ENCODE data around the gene SLC12A3.

Gene SLC12A3

DNA sequence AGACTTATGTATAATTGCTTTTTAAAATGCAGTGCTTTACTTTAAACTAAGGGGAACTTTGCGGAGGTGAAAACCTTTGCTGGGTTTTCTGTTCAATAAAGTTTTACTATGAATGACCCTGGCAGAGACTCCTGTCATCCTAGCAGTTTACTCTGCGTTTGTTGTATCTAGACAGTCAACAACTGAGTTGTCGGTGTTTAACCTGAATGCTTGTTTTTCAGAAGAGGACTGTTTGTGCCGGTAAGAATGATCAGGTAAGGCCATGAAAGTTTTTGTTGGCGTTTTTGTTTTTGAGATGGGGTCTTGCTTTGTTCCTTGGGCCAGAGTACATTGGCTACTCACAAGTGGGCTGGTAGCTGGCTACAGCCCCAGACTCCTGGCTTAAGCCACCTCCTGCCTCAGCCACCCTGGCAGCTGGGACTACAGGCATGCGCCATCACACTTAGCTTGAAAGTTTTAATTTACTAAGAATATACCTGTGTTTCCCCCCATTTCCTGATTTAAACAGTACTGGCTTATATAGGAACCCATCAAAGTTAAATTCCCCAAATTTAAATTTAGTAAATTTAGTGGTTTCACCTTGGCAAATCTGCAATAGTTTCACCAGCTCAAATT is 78.9 kb downstream of the SLC12A3 start:
- no peak for DNase-seq (ENCODE audit: low read depth)

- DNase-seq (ENCODE audit: low read depth), result no peak
Observed at GRCh38 chr16:56944954-56945839, 80.2 kb downstream of the SLC12A3 start.

GRCh38 chr16:56945847-56946527 is 81.0 kb downstream of the SLC12A3 start:
- no peak for DNase-seq (ENCODE audit: low read depth)

DNA sequence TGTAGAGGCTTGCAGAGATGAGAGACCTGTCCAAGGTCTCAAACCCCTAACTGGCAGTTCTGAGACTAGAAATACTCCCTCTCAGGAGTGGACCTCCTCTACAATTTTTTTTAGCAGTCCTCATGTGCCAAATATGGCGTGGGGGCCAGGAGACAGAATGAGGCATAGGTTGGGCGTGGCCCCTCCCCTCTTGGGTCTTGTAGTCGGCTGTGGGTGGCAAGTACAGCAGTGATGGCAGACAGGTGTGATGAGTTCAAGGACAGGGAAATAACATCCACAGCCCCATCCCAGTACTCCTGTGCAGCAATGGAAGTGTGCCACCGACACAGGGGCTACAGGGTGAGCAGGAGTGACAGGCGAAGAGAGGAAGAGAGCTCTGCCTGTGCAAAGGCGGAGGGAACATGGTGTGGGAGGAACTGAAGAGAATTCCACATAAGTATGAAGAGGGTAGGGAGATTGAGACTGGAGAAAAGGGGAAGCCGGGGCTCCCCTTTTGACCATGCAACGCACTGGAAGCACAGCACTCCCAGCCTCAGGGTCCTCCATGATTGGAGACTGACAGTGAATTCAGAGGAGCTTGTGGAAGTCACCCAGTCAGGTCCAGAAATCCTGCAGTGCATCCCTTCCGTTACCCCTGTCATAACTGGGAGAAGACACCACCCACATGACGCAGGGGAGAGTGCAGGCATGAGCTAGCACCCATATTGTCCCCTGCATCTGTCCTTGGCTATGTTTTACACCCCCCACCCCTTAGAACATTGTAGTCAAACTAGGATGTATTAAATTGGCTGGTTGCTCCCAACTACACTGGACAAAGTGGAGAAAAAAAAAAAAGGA is 82.0 kb downstream of the SLC12A3 start:
- no peak for DNase-seq (ENCODE audit: low read depth)

DNA sequence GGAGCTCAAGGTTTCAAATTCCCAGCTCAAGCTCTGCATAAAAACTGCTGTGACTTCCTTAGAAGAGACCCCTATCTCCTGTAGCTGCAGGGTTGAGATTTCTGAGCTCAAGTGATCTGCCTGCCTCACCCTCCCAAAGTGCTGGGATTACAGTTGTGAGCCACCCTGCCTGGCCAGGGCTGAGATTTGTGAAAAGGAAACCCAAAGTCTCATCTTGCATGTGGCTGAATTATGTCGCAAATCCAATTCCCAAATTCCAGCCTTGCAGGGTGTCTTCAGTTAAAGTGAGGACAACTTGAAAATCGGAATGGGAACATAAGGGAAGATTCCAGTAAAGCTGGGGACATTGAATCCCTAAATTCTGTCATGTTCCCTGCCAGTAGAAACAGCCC is 82.6 kb downstream of the SLC12A3 start:
- no peak for DNase-seq (ENCODE audit: low read depth)

DNA sequence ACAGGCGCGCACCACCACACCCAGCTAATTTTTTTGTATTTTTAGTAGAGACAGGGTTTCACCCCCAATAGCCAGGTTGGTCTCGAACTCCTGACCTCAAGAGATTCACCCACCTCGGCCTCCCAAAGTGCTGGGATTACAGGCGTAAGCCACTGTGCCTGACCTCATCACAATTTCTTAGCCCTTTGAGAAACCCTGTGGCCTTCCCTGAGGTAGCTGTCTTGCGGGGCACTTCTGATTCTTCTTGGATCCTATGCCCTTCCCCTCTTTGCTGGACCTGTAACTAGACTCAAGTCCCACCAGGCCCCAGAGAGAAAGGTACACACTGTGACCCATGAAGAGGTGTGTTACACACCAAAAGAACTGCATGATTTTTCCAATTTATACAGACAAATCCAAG is 83.2 kb downstream of the SLC12A3 start:
- DNase-seq (ENCODE audit: low read depth), result no peak

GRCh38 chr16:56950051-56950450 is 85.0 kb downstream of the SLC12A3 start:
- DNase-seq (ENCODE audit: low read depth), result no peak

- DNase-seq (ENCODE audit: low read depth), result no peak
Observed at GRCh38 chr16:56950455-56950854, 85.4 kb downstream of the SLC12A3 start.

- no peak for DNase-seq (ENCODE audit: low read depth)
Observed at GRCh38 chr16:56950881-56951771, 86.1 kb downstream of the SLC12A3 start.

DNA sequence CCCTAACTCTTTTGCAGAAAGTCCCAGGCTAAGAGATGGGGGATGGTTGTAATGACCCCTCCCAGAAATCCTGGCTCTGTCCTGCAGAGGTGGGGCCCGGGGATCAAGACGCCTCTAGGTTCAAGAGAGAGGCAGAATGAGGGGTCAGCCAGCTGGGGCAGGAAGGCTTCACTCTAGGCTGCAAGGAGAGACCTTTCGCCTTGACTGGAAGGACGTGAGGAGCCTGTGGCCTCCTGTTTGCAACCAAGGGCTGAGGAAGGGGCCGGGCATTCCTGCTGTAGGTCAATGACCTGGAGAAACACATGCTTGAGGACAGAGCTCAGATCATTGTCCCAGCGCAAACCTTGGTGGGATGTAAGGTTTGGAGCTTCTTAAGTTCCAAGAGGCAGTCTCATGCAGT is 88.0 kb downstream of the SLC12A3 start:
- DNase-seq (ENCODE audit: low read depth), result no peak

DNA sequence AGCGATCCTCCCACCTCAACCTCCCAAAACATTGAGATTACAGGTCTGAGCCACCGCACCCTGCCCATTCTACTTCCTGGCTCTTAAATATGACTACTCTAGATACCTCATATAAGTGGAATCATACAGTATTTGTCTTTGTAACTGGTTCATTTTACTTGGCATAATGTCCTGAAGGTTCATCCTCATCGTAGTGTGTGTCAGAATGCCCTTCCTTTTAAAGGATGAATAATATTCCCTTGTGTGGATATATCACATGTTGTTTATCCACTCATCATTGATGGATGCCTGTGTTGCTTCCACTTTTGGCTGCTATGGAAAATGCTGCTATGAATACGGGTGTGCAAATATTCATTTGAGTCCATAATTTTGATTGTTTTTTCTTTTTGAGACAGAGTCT is 91.1 kb downstream of the SLC12A3 start:
- DNase-seq (ENCODE audit: low read depth), result no peak

GRCh38 chr16:56956756-56957155 is 91.7 kb downstream of the SLC12A3 start:
- no peak for DNase-seq (ENCODE audit: low read depth)

DNA sequence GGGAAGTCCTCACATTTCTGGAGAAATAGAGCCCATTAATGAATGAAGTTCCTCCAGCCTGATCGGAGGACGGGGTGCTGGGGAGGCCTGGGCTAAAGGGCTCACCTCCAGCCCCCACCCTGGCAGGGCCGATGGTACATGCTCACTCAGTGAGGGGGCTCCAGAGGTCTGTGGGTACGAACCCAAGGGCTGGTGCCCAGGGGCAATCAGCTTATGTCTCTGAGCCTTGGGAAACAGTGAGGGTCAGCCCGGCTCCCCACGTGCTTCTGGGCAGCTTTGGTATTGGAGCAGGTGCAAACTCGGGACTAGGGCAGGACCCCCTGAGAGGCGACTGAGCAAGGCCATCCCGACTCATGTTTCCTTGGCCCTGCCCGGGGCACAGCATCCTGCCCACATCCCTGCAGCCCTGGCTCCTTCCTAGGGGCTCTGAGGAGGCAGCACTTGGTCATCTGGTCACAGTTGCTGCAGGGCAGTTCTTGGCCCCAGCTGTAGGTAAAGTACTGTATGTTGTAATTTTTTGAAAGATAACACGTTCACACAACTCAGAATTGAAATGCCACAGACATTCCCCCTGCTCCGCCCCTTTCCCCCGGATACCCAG is 95.8 kb downstream of the SLC12A3 start:
- no peak for DNase-seq (ENCODE audit: low read depth)

DNA sequence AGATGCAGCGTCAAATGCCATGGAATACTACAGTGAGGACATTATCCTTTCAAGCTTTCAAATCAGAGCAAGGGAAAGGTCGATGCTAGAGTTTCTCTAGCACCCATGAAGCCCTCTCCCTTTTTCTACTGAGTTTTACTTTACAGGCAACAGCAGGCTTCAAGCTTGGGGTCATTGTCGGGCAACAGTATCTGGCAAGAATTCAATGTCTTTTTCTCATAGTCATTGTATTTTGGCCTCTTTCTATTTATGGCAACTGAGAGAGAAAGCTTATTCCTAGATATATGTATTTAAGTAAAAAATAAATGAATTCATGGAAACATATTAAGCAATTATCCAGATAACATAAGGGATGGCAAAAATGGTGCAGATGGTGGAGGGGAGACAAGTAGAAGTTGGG is 96.4 kb downstream of the SLC12A3 start:
- DNase-seq (ENCODE audit: low read depth), result no peak

DNA sequence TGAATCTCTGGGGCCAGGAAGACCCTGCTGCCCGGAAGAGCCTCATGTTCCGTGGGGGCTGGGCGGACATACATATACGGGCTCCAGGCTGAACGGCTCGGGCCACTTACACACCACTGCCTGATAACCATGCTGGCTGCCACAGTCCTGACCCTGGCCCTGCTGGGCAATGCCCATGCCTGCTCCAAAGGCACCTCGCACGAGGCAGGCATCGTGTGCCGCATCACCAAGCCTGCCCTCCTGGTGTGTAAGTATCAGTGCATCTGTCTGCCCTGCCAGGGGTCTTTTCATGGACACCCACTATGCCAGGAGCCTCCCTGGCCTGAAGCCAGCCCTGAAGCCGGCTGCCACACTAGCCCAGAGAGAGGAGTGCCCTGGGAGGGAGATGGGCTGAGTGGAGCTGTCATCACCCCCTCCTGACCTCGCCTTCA is 96.9 kb downstream of the SLC12A3 start, which contains the start of gene CETP:
Gene CETP (plus strand): TSS at position 100 of the 431 bp plus-strand sequence. CDS start 30 bp downstream, at position 130.
- no peak for DNase-seq (ENCODE audit: low read depth)

- DNase-seq (ENCODE audit: low read depth), result peak; percentile 74
Observed at GRCh38 chr16:56964243-56965148, 99.5 kb downstream of the SLC12A3 start.
